Endometrium (tissue), 2 donors: ENCODE data around the gene ADAM11.
"Not testable (repeated sequence)": the region's sequence is repeated elsewhere in the genome, so short reads cannot be mapped to it uniquely, and the experiment has no call there.

Experiments used
- FAIRE-seq: peaks from 2 replicates; lab custom pipeline; 2012; peaks lifted over from hg19 to GRCh38; lab: Jason Lieb, UNC
- donor health status: control.
- donor health status: control.

Gene ADAM11, protein sequence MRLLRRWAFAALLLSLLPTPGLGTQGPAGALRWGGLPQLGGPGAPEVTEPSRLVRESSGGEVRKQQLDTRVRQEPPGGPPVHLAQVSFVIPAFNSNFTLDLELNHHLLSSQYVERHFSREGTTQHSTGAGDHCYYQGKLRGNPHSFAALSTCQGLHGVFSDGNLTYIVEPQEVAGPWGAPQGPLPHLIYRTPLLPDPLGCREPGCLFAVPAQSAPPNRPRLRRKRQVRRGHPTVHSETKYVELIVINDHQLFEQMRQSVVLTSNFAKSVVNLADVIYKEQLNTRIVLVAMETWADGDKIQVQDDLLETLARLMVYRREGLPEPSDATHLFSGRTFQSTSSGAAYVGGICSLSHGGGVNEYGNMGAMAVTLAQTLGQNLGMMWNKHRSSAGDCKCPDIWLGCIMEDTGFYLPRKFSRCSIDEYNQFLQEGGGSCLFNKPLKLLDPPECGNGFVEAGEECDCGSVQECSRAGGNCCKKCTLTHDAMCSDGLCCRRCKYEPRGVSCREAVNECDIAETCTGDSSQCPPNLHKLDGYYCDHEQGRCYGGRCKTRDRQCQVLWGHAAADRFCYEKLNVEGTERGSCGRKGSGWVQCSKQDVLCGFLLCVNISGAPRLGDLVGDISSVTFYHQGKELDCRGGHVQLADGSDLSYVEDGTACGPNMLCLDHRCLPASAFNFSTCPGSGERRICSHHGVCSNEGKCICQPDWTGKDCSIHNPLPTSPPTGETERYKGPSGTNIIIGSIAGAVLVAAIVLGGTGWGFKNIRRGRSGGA

DNA sequence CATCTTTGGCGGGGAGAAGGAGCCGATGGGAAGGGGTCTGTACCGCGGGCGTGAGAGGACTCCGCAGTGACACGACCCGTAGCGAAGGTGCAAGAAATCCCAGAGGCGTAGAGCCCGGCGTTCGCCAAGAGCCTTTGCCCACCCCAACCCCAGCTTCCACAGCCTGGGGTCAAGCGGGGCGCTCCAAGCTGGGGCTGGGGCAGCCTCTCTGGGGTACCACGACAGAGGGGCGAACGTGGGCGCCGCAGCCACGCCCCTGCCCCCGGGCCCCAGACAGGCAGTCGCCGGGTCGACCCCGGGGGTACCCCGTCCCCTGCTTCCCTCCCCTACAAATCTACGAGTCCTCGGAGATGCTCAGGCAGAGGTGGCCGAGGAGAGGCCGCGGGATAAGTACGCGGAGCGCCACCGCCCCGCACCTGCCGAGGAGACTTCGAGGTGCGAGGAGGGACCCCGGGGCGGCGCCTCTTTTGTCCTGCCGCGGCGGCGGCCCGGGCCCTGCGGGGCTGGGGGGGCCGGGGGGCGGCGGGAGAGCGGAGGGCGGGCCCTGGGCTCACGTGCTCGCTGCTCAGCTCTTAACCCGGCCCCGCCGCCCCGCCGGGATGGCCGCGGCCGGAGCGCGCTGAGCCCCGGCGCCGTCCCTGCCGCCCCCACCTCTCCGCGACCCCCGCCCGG, at the start of gene ADAM11:
TSS of gene ADAM11 (plus strand) at position 575 of the 672 bp plus-strand sequence. CDS start 212 bp downstream, outside the sequence.
- no peak for FAIRE-seq

DNA sequence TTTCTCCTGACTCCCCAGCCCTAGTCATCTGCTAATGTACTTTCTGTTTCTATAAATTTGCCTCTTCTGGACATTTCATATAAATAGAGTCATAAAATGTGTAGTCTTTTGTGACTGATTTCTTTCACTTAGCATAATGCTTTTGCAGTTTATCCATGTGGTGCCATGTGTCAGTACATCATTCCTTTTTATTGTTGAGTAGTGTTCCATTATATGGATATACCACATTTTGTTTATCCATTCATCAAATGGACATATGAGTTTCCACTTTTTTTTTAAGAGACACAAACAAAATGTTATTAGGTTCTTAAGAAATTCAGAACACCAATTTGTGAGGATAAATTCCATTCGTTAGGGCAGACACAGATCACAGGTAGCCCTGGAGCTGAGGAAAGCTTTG, 39.3 kb upstream of the ADAM11 start:
- FAIRE-seq: no peak

DNA sequence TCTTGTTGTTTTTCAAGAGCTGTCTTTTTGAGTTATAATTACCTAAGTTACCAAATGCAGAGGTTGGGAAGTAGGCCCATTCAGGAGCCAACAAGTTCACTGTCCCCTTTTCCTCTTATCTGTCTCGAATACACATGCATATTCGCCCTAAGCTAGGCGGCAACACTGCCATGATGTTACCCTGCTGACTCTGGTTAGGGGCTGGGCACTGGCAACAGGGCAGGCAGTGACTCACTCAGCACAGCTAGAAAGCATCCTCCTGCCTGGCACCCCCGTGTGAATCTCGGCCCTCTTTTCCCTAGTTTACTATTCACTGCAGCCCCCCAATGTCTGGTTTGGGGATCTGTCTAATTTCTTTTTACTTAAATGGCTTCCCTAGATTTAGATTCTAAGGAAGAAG, 36.5 kb upstream of the ADAM11 start:
- no peak for FAIRE-seq

DNA sequence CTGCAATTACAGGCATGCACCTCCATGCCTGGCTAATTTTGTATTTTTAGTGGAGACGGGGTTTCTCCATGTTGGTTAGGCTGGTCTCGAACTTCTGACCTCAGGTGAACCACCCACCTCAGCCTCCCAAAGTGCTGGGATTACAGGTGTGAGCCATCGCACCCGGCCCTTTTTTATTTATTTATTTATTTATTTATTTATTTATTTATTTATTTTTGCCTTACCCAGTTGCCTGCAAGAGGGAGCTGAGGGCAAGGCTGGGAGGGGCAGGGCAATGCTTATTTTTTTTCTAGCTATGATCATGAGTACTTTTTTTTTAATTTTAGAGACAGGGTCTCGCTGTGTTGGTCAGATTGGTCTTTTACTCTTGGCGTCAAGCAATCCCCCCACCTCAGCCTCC, 32.7 kb upstream of the ADAM11 start:
- not testable (repeated sequence) for FAIRE-seq

DNA sequence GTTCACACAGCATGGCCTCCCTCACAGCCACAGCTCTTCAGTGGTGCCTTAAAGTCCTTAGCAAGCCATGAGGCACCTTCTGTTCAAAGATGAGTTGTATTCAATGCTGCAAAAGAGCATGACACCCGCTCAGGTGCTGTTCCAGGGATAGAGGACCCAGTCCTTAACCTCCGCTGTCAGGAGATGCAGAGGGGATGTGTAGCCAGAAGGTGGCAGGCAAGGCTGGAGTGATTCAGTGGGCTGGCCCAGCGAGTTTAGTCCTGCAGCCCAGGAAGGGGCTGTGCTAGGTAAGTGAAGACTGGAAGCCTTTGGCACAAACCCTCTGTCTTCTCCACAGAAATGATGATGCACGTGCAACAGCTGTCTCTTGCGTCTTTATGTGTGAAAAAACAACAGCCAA, 25.0 kb upstream of the ADAM11 start:
- no peak for FAIRE-seq

DNA sequence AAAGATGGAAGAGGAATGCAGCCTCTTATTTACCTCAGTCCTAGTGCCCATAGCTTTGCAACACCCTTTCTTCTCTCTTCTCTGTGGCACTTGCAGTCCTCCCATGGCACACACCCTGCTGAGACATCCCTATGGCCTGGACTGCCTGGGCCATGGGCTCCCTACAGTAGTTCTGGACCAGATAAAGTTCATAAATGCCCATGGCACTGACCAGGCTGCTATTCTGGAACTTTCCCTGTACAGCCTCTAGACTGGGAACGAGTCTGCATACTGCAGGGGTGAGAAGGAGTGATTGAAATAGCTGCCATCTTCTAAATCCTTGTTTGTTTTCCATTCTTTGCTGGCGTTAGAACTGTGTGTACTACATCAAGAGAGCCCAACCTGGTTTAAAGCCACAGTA, 24.5 kb upstream of the ADAM11 start:
- no peak for FAIRE-seq

DNA sequence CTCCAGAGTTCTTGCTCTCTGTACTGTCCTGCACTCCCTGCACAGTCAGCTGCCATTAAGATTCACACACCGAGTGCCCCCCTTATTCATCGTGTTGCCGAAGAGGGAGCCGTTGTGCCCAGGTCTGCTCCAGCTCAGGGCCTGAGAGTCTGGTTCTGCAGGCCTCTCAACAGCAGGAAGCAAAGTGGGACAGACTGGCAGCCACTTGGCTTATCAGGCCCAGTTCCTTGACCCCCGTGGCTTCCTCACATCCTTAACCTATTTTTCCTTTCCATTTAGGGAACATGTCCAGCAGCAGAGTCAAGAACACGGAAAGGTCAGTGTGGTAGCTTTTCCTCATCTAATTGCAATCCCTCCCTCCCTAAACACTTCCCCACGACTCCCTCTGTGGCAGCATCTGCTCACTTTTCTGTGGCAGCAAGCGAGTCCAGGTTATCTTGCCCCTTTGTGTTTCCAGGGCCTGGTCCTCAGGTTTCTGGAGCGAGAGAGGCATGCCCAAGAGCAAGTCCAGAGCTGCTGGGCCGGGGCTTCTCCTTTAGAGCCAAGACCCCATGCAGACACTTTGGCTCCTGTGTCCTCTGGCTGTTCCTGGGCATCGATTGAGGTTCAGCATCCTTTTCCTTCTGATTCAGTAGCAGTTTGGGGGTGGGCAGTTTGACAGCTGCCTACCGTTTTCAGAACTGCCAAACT, 22.1 kb upstream of the ADAM11 start:
- FAIRE-seq: no peak

DNA sequence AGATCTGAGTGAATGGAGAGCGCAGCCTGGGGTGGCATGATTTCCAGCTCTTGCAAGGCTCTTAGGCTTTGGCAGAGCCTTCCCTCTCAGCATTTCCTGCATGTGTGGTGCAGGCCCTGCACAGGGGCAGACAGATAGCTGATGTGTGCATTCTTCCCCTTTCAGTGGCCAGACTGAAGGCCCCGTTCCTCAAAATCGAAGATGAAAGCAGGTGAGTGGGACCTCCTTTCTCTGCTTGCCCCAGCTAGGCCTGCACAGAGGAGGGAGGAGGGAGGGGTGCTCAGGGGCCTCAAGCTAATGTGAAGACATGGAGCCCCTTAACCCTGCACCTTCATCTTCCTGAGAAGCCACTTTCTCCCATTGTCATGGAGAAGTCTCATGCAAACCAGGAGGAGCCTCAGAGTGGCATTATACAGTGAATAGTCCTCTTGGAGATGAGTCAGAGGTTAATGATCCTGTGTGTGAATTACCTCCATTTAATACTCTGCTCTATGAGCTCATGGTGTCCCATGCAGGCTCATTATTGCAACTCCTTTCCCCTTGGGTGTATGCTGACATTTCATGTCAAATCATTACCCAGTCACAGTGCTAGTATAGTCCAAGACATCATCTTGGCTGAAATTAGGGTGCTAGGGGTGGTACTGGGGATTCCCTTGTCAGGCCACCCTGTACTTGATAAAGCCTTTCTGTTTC, 20.4 kb upstream of the ADAM11 start:
- no peak for FAIRE-seq

DNA sequence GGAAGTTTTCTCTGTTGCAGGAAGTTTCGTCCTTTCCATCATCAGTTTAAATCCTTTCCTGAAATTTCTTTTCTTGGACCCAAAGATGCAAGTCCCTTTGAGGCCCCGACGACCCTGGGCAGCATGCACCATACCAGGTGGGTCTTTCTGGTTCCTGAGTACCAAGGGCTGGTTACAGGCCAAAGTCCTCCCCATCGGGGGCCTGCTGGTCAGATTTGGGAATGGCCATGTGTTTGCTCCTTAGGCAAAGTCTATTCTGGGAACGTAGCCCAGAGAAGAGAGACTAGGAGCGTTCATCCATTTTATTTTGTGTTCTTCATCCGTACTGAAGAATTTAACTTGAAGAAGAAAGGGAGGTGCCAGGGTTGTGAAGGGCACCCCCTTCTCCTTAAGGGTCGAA, 17.5 kb upstream of the ADAM11 start:
- FAIRE-seq: no peak

DNA sequence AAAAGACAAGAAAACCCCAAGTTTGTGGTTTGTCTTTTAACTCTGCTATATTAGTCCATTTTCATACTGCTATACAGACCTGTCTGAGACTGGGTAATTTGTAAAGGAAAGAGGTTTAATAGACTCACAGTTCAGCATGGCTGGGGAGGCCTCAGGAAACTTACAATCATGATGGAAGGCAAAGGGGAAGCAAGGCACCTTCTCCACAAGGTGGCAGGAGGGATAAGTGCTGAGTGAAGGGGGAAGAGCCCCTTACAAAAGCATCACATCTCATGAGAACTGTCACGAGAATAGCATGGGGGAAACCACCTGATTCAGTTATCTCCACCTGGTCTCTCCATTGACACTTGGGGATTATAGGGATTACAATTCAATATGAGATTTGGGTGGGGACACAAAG, 13.5 kb upstream of the ADAM11 start:
- FAIRE-seq: no peak

DNA sequence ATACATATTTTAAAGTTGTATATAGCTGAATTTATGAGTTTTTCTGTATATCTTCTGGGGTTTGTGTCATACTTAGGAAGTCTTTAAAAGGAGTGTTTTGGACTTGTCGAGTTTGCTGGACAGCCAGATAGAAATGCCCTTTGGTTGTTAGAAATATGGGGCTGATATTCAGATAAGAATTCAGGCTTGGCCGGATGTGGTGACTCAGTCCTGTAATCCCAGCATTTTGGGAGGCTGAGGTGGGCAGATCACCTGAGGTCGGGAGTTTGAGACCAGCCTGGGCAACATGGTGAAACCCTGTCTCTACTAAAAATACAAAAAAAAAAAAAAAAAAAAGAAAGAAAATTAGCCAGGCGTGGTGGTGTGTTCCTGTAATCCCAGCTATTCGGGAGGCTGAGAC, 13.1 kb upstream of the ADAM11 start:
- FAIRE-seq: not testable (repeated sequence)

DNA sequence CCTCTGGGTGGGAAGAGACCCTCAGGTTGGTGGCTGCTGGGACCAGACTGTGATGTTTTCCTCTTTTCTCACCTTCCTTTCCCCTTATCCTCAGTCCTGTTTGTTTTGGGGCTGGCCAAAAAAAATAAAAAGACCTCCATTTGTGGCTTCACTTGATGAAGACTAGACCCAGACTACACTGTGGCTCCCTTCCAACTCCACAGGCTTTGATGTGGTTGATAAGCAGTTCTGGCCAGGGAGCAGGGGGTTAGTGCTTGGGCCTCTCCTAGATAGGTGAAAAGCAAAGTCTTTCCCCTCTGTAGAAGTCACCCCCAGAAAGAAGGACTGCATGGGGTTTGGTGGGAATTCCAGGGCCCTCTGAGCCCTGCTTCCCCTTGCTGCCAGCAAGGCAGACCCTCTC, 11.2 kb upstream of the ADAM11 start:
- FAIRE-seq: no peak

DNA sequence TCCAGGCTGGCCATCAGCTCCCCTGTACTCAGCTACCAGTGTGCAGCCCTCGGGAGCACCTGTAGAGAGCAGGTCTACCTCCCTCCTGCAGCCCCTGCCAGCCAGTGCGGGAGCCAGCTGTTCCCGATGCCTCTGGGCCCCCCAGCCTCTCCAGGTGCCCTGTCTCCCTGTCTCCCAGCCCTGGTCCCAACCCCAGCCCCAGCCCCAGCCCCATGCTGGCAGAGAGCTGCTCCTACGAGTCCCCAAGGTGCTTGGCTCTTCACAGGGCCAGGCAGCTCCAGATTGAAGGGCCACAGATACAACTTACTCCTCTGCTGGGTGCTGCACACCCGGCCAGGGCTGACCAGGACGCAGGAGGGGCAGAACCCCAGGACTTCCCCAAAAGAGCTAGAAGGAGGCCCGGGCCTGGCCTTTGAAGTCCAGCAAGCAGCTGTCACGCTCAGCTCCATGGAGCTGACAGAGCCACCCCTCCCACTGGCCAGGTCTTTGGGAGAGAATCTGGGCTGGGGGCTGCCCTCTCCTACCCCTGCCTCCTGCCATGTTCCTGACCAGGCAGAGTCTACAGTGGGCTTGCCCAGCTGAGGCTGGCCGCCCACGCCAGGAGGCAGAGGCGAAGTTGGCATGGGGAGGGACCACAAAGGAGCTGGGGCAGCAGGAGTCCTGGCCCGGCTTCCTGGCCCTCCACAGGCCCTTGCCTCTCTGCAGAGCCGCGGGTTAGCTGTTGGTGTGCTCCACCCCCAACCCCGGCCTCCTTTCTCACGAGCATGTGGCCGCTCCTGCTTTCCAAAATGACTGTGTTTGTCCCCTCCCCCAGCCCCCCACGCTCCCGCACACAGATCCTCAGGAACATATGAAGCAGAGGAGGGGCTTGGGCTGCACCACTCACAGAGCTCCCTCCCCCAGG, 9.5 kb upstream of the ADAM11 start:
- no peak for FAIRE-seq

DNA sequence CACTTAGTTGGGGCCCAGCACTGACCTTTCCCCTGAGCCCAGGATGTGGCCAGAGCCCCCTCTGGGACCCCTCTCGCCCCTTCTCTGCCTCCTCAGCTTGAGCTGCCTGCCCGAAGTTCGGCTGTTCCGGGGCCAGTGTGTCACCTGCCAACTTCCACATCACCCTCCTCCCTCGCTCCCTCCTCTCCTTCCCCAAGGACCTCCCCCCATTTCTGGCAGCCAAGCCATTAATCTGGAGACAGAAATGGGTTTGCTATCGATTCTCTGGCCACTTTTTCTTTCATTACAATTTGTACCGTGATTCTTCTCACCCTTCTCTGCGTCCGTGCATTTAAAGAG, 8.8 kb upstream of the ADAM11 start:
- FAIRE-seq: no peak

DNA sequence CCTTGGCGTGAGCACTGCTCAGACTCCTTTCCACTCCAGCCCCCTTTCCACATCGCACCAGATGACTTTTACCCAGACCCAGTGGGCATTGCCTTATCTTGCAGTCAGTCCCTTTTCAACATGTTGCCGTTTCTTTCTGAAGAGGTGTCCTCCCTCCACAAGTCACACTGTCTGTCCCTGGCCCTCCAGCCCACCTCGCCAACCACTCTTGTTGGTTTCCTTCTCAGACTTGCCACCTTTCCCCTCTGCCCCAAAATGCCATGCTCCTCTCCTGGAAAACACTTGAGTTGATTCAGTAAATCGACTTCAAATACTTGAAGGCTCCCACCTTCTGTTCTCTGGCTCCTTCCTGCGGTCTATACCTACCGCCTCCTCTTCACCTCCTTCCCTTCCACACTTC, 7.5 kb upstream of the ADAM11 start:
- FAIRE-seq: no peak

DNA sequence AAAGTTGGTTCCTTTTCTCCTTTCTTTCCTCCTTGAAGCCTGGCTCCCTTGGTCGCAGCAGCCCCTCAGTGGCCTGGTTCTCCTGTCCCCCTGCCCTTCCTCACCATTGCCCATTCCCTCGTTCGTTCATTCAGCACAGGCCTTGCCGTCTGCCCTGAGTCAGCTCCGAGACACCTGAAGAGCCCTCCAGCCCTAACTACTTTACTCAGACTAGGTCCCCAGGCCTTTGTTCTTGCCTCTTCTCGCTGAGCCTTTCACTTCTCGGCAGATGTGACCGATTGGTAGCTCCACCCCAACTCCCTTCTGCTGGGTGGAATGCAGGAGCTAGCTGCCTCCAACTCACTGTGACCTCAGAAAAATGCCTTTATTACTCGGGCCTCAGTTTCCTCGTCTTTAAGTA, 7.0 kb upstream of the ADAM11 start:
- FAIRE-seq: no peak

DNA sequence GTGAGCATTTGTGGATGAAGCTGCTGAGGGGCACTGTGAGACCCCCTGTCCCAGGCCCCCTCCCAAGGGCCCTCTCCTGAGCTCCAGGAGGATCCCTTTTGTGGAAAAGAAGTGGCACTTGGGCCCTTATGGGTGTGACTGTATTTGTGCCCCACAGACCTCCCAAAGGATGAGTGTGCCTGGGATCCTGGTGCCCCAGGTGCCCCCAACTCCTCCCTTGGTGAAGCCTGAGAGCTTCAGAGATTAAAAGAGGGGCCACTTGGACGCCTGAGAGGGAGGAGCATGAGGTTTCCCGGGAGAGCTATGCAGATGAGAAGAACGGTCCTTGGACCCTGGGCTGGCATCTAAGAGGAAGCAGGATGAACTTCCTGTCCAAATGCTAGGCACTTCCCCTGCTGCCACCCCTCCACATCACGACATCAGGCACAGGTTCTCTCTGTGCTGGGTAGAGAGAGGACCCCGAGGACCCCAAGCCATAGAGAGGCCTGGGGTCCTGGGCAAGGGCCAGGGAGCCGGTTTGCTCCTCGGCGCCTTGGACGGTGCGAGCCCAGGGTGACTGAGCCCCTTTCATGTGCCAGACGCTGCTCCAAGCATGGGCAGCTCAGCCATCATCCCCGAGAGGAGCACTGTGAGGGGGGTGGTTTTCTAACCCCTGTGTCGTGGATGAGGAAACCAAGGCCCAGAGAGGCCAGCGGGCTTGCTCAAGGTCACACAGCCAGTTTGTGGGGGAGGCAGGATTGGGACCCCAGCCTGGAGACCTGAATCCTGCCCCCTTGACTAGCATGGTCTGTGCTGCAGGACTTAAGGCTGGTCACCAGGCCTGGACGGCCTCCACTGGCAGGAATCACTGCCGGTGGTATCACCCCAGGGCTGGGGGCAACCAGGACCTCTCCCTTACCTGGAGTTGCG, 5.6 kb upstream of the ADAM11 start:
- no peak for FAIRE-seq

DNA sequence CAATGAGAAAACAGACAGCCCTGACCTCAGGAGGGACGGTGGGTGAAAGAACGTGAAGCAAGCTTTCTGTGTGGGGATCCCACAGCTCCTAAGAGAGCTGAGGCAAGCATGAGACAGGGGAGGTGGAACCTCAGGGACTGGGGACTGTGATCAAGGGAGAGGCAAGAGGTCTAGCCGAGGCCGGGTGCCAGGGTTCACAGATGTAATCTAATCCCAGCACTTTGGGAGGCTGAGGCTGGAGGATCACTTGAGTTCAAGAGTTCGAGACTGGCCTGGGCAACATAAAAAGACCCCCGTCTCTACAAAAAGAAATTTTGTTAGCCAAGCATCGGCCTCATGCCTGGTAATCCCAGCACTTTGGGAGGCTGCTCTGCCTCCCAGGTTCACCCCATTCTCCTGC, 4.5 kb upstream of the ADAM11 start:
- no peak for FAIRE-seq

DNA sequence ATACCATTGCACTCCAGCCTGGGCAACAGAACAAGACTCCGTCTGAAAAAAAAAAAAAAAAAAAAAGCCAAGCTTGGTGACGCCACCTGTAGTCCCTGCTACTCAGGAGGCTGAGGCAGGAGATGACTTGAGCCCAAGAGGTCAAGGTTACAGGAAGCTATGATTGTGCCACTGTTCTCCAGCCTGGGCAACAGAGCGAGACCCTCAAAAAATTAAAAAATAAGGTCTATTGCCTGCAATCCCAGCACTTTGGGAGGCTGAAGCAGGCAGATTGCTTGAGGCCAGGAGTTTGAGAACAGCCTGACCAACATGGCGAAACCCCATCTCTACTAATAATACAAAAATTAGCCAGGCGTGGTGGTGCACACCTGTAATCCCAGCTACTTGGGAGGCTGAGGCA, 3.6 kb upstream of the ADAM11 start:
- FAIRE-seq: not testable (repeated sequence)
